Esophagus (tissue), 2 donors: ENCODE measurements around the gene RAF1. TPM values are rescaled to one million over a fixed set of nuclear protein-coding genes. Genes with fewer than 3 reads are reported as not detected.
"Not testable (repeated sequence)": the region's sequence is repeated elsewhere in the genome, so short reads cannot be mapped to it uniquely, and the experiment has no call there.

Source experiments
- H3K27ac ChIP-seq, 2 donors: one replicate each; pipeline ENCODE4 v1.5.1; 2013; ENCODE audit warnings: low read depth in 2 of 2, mild to moderate bottlenecking in 2 of 2, inconsistent platforms in 1 of 2, low read length in 1 of 2, moderate library complexity in 1 of 2
- H3K27me3 ChIP-seq, 2 donors: one replicate each; pipeline ENCODE4 v1.6.1; 2013; ENCODE audit warnings: low read length in 2 of 2, control low read depth in 1 of 2, mild to moderate bottlenecking in 1 of 2; ENCODE audit not compliant: insufficient read depth in 2 of 2, control insufficient read depth in 1 of 2
- H3K36me3 ChIP-seq, 2 donors: one replicate each; pipeline ENCODE4 v1.6.1; 2013; ENCODE audit warnings: low read length in 1 of 2; ENCODE audit not compliant: control insufficient read depth in 2 of 2, insufficient read depth in 2 of 2
- H3K4me1 ChIP-seq, 2 donors: one replicate each; pipeline ENCODE4 v1.6.1; 2013; ENCODE audit warnings: low read length in 1 of 2; ENCODE audit not compliant: control insufficient read depth in 2 of 2, insufficient read depth in 2 of 2
- H3K4me3 ChIP-seq, 2 donors: one replicate each; pipeline ENCODE4 v1.5.1; 2013; ENCODE audit warnings: low read length in 2 of 2, mild to moderate bottlenecking in 2 of 2, low read depth in 1 of 2, moderate library complexity in 1 of 2
- H3K9me3 ChIP-seq, 2 donors: one replicate each; pipeline ENCODE4 v1.6.1; 2013; ENCODE audit warnings: mild to moderate bottlenecking in 2 of 2, low read depth in 1 of 2, low read length in 1 of 2, moderate library complexity in 1 of 2; ENCODE audit not compliant: control insufficient read depth in 2 of 2, insufficient read depth in 1 of 2
- WGBS, 2 donors: extraction: QIAGEN DNeasy Blood & Tissue Kit; methylation state at CpG; one replicate each; pipeline ENCODE4 v1.1.7; 2013; 5-methylcytosine and 5-hydroxymethylcytosine counted together
- polyA plus RNA-seq, 2 donors: library from polyadenylated mRNA; stranded (reverse); fragments of 200-250 nt; gene quantifications; one replicate each; pipeline ENCODE4 v1.2.3, GENCODE V29; 2013
- donor health status: healthy with polysubstance abuse.
- donor health status: Bipolar disorder and iron deficiency.

RAF1 gene
- polyA plus RNA-seq, 2 donors, result 52.3 to 65.3 TPM

GRCh38 chr3:12630292-12630691 lies 33.6 kb downstream of the RAF1 start:
- no peaks in the 10 kb centered on the region for H3K4me1 ChIP-seq
- no peak overlapping the region for H3K4me3 ChIP-seq
- WGBS, 2 donors, result 83 to 84% methylated on average over 2 of the region's 2 CpGs

DNA sequence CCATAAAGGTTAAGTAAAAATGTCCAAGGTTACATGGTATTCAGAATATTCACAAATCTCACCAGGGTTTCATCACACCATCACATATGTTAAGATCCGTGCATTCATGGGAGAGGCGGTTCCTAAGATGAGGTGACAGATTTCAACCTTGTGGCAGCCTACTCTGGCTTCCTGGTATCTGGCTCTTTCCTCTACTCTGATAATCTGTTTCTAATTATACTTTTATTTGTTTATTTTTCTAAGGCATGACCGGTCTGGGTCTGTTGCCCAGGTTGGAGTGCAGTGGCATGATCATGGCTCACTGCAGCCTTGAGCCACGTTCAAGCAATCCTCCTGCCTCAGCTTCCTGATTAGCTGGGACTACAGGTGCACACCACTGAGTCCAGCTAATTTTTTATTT lies 34.4 kb downstream of the RAF1 start:
- H3K9me3 ChIP-seq, result no peaks in the 10 kb centered on the region
- no peaks in the 10 kb centered on the region for H3K27me3 ChIP-seq
- H3K36me3 ChIP-seq, result no peaks in the 10 kb centered on the region
- H3K4me3 ChIP-seq, result no peak overlapping the region
- WGBS, 2 donors, result 39 to 40% methylated on average over 4 of the region's 4 CpGs
- H3K27ac ChIP-seq, result peak overlapping the region in 1 of 2 donors; percentile 51
- no peaks in the 10 kb centered on the region for H3K4me1 ChIP-seq

More at GRCh38 chr3:12630292-12630691, 33.6 kb downstream of the RAF1 start:
- no peak overlapping the region for H3K27ac ChIP-seq
- no peaks in the 10 kb centered on the region for H3K27me3 ChIP-seq
- no peaks in the 10 kb centered on the region for H3K36me3 ChIP-seq
- H3K9me3 ChIP-seq, result no peaks in the 10 kb centered on the region

- H3K4me1 ChIP-seq, result no peaks in the 10 kb centered on the region
- peak overlapping the region in 1 of 2 donors; percentile 33 for H3K27ac ChIP-seq
- H3K4me3 ChIP-seq, result no peak overlapping the region
- no peaks in the 10 kb centered on the region for H3K36me3 ChIP-seq
- WGBS, 2 donors, result 67 to 76% methylated on average over 1 of the region's 1 CpG
- no peaks in the 10 kb centered on the region for H3K9me3 ChIP-seq
- H3K27me3 ChIP-seq, result no peaks in the 10 kb centered on the region
Measured at GRCh38 chr3:12628813-12629212, 35.1 kb downstream of the RAF1 start.

- Histone ChIP-seq H3K9me3 (no peaks in the 10 kb centered on the region), H3K27me3 (no peaks in the 10 kb centered on the region), H3K4me3 (no peak overlapping the region), H3K36me3 (no peaks in the 10 kb centered on the region), H3K27ac (no peak overlapping the region), H3K4me1 (no peaks in the 10 kb centered on the region)
- 48 to 50% methylated on average over 4 of the region's 4 CpGs for WGBS, 2 donors
Measured at GRCh38 chr3:12627370-12627769, 36.5 kb downstream of the RAF1 start.

GRCh38 chr3:12624964-12625363 lies 39.0 kb downstream of the RAF1 start:
- not testable (repeated sequence) for H3K36me3 ChIP-seq, H3K4me1 ChIP-seq, H3K9me3 ChIP-seq, H3K4me3 ChIP-seq, H3K27me3 ChIP-seq, H3K27ac ChIP-seq
- 96 to 99% methylated on average over 3 of the region's 3 CpGs for WGBS, 2 donors

GRCh38 chr3:12624056-12624455 lies 39.9 kb downstream of the RAF1 start:
- Histone ChIP-seq H3K4me1 (no peaks in the 10 kb centered on the region), H3K4me3 (no peak overlapping the region), H3K9me3 (no peaks in the 10 kb centered on the region), H3K27ac (no peak overlapping the region), H3K27me3 (no peaks in the 10 kb centered on the region), H3K36me3 (no peaks in the 10 kb centered on the region)
- 85 to 92% methylated on average over 5 of the region's 5 CpGs for WGBS, 2 donors

DNA sequence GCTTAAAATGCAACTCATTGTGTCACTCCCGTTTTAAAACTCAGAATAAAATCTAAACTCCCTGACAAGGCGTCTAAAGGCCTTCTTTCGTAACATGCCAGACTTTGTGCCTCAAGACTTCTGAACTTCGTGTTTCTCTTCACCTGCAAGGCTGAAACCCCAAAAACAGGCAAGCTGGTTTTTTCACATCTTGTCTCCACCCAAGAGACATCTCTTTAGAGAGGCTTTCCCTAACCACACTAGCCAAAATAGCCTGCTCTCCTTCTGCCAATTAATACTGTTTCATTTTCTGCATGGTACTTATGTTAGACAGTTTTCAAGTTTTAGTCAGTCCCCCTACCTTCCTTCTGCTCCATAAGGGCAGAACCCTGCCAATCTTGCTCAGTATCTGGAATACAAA lies 41.6 kb downstream of the RAF1 start:
- 60 to 69% methylated on average over 4 of the region's 4 CpGs for WGBS, 2 donors
- Histone ChIP-seq H3K9me3 (no peaks in the 10 kb centered on the region), H3K36me3 (peaks cover 0 to 2% of the 10 kb centered on the region in 2 donors), H3K27ac (no peak overlapping the region), H3K27me3 (no peaks in the 10 kb centered on the region), H3K4me3 (no peak overlapping the region), H3K4me1 (no peaks in the 10 kb centered on the region)

- H3K27ac ChIP-seq, result no peak overlapping the region
- H3K9me3 ChIP-seq, result no peaks in the 10 kb centered on the region
- H3K4me1 ChIP-seq, result no peaks in the 10 kb centered on the region
- no peaks in the 10 kb centered on the region for H3K27me3 ChIP-seq
- H3K4me3 ChIP-seq, result no peak overlapping the region
- peaks cover 0 to 6% of the 10 kb centered on the region in 2 donors for H3K36me3 ChIP-seq
Measured at GRCh38 chr3:12620729-12621128, 43.2 kb downstream of the RAF1 start.

DNA sequence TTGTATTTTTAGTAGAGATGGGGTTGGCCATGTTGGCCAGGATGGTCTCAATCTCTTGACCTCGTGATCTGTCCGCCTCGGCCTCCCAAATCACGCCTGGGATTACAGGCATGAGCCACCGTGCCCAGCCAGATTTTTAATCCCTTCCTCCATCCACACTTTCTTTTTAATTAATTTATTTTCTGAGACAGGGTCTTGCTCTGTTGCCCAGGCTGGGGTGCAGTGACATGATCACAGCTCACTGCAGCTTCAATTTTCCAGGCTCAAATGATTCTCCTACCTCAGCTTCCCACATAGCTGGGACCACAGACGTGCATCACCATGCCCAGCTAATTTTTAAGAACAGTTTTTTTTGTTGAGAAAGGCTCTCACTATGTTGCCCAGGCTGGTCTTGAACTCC lies 43.6 kb downstream of the RAF1 start:
- H3K4me1 ChIP-seq, result no peaks in the 10 kb centered on the region
- 93 to 95% methylated on average over 6 of the region's 6 CpGs for WGBS, 2 donors

DNA sequence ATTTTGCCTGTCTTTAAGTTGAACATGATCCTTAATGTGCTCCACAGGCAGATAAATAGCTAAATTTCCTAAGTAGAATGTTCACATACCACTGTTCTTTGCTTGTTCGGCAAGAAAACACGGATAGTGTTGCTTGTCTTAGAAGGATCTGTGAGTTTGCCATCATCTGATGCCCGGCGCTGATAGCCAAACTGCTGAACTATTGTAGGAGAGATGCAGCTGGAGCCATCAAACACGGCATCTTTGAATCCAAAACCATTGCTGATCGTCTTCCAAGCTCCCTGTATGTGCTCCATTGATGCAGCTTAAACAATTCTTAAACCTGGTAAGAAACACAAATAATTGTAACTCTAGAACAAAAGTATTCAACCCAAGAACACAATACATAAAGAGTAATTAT lies 45.5 kb downstream of the RAF1 start:
- 90 to 95% methylated on average over 6 of the region's 6 CpGs for WGBS, 2 donors
- Histone ChIP-seq H3K36me3 (peaks cover 3 to 10% of the 10 kb centered on the region in 2 donors), H3K4me1 (no peaks in the 10 kb centered on the region)

More for the DNA sequence above, 43.6 kb downstream of the RAF1 start:
- Histone ChIP-seq H3K4me3 (no peak overlapping the region), H3K27ac (no peak overlapping the region), H3K27me3 (no peaks in the 10 kb centered on the region), H3K36me3 (peaks cover 3 to 10% of the 10 kb centered on the region in 2 donors), H3K9me3 (no peaks in the 10 kb centered on the region)

More for the DNA sequence above, 45.5 kb downstream of the RAF1 start:
- no peaks in the 10 kb centered on the region for H3K27me3 ChIP-seq
- H3K4me3 ChIP-seq, result no peak overlapping the region
- no peak overlapping the region for H3K27ac ChIP-seq
- no peaks in the 10 kb centered on the region for H3K9me3 ChIP-seq
